MG63 (cell line): ENCODE results near the gene ARF6. TPM values are rescaled to one million over a fixed set of nuclear protein-coding genes. Genes with fewer than 3 reads are reported as not detected.

Experiments used
- total RNA-seq: library from RNA; depleted of rRNA; stranded (reverse); fragments of >200 nt; shearing (Covaris generic); gene quantifications from 2 replicates; pipeline ENCODE4 v1.2.3, GENCODE V29; 2014; ENCODE audit warnings: low replicate concordance; rRNA removed

ARF6 gene
- total RNA-seq, 1 experiment from 2014 or later = 24.1 TPM

Other genes starting within 250 kb of the ARF6 start
- 14.3 and 75.1 TPM in 2 replicates for gene POLE2, start 204.9 kb upstream of the ARF6 start, total RNA-seq
- 0.56 TPM in 1 of 2 replicates, not detected in the other for gene KLHDC1, start 200.0 kb upstream of the ARF6 start, total RNA-seq
- gene KLHDC2, start 124.9 kb upstream of the ARF6 start, total RNA-seq = 24.1 and 32.0 TPM in 2 replicates
- 30.0 and 50.6 TPM in 2 replicates for gene NEMF, start 40.3 kb upstream of the ARF6 start, total RNA-seq
- 1.3 and 2.3 TPM in 2 replicates for gene VCPKMT, start 223.5 kb downstream of the ARF6 start, total RNA-seq